Measurements from ENCODE around the gene TIRAP. TPM values are rescaled to one million over a fixed set of nuclear protein-coding genes. Genes with fewer than 3 reads are reported as not detected.
"Not testable (repeated sequence)": the region's sequence is repeated elsewhere in the genome, so short reads cannot be mapped to it uniquely, and the experiment has no call there.

TIRAP gene
- total and polyA plus RNA-seq, 2 experiments from 2014 or later: 4.9 to 6.7 TPM

- Histone ChIP-seq H3K27ac (peak within 1 kb of the TSS; percentile 77), H3K36me3 (no peaks in the 10 kb centered on the region), H3K27me3 (no peaks in the 10 kb centered on the region), H3K4me3 (peak within 1 kb of the TSS; percentile 49), H3K4me1 (ENCODE audit: low read depth) (peaks cover 4% of the 10 kb centered on the region), H3K9me3 (ENCODE audit: low read depth) (no peaks in the 10 kb centered on the region)
- DNase-seq (ENCODE audit: low read depth in 1 of 2, low spot score in 1 of 2): peak; percentile 92 to 95
- TF ChIP-seq, protein P1, sequence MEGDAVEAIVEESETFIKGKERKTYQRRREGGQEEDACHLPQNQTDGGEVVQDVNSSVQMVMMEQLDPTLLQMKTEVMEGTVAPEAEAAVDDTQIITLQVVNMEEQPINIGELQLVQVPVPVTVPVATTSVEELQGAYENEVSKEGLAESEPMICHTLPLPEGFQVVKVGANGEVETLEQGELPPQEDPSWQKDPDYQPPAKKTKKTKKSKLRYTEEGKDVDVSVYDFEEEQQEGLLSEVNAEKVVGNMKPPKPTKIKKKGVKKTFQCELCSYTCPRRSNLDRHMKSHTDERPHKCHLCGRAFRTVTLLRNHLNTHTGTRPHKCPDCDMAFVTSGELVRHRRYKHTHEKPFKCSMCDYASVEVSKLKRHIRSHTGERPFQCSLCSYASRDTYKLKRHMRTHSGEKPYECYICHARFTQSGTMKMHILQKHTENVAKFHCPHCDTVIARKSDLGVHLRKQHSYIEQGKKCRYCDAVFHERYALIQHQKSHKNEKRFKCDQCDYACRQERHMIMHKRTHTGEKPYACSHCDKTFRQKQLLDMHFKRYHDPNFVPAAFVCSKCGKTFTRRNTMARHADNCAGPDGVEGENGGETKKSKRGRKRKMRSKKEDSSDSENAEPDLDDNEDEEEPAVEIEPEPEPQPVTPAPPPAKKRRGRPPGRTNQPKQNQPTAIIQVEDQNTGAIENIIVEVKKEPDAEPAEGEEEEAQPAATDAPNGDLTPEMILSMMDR (IDR thresholded peaks at IDR 0.05; ENCODE audit: low read depth, low read length): no peak
Measured at GRCh38 chr11:126303623-126304456, 20.9 kb downstream of the TIRAP start, which contains the start of gene DCPS. DCPS (plus strand) TSS chr11:126304060; CDS start chr11:126304081, 21 bp downstream.

- Histone ChIP-seq H3K4me1 (ENCODE audit: low read depth) (peaks cover 4% of the 10 kb centered on the region), H3K9me3 (ENCODE audit: low read depth) (no peaks in the 10 kb centered on the region), H3K27me3 (no peaks in the 10 kb centered on the region), H3K4me3 (peak overlapping the region; percentile 49), H3K36me3 (no peaks in the 10 kb centered on the region), H3K27ac (no peak overlapping the region)
- DNase-seq (ENCODE audit: low read depth in 1 of 2, low spot score in 1 of 2): no peak
- TF ChIP-seq, protein P1 (IDR thresholded peaks at IDR 0.05; ENCODE audit: low read depth, low read length): no peak
Measured at GRCh38 chr11:126304457-126305075, 21.7 kb downstream of the TIRAP start.

DNA sequence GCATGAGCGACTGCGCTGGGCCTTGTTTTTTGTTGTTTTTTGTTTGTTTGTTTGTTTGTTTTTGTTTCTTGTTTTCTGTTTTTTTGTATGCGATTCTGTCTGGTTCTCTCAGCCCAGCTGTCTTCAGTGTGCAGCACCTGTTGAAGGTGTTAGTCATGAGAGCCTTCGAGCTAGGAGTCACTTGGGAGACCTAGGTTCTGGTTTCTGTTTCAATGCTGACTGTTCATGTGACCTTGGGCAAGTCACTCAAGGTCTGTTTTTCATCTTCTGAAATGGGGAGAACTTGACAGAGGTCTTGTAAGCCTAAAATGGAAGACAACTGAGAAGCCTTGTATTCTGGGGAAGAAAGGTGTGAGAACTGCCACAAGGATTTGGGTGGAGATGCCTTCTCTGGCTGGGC lies 22.8 kb downstream of the TIRAP start:
- no peak for DNase-seq (ENCODE audit: low read depth in 1 of 2, low spot score in 1 of 2)
- Histone ChIP-seq H3K9me3 (ENCODE audit: low read depth) (no peaks in the 10 kb centered on the region), H3K36me3 (no peaks in the 10 kb centered on the region), H3K4me3 (no peak overlapping the region), H3K4me1 (ENCODE audit: low read depth) (peaks cover 4% of the 10 kb centered on the region), H3K27ac (no peak overlapping the region), H3K27me3 (no peaks in the 10 kb centered on the region)
- TF ChIP-seq, protein P1 (IDR thresholded peaks at IDR 0.05; ENCODE audit: low read depth, low read length): no peak

GRCh38 chr11:126307706-126308105 lies 24.8 kb downstream of the TIRAP start:
- no peak overlapping the region for H3K4me3 ChIP-seq
- DNase-seq (ENCODE audit: low read depth in 1 of 2, low spot score in 1 of 2): peak; percentile 66 to 76
- H3K36me3 ChIP-seq: no peaks in the 10 kb centered on the region
- H3K4me1 ChIP-seq (ENCODE audit: low read depth): peaks cover 4% of the 10 kb centered on the region
- TF ChIP-seq, protein P1 (IDR thresholded peaks at IDR 0.05; ENCODE audit: low read depth, low read length): peak; percentile 64
- H3K27ac ChIP-seq: no peak overlapping the region
- H3K9me3 ChIP-seq (ENCODE audit: low read depth): no peaks in the 10 kb centered on the region
- H3K27me3 ChIP-seq: no peaks in the 10 kb centered on the region

- Histone ChIP-seq H3K9me3 (ENCODE audit: low read depth) (no peaks in the 10 kb centered on the region), H3K4me1 (ENCODE audit: low read depth) (peaks cover 4% of the 10 kb centered on the region), H3K27ac (no peak overlapping the region), H3K4me3 (no peak overlapping the region), H3K27me3 (no peaks in the 10 kb centered on the region), H3K36me3 (no peaks in the 10 kb centered on the region)
- TF ChIP-seq, protein P1 (IDR thresholded peaks at IDR 0.05; ENCODE audit: low read depth, low read length): no peak
- DNase-seq (ENCODE audit: low read depth in 1 of 2, low spot score in 1 of 2): no peak
Measured at GRCh38 chr11:126308271-126308671, 25.4 kb downstream of the TIRAP start.

DNA sequence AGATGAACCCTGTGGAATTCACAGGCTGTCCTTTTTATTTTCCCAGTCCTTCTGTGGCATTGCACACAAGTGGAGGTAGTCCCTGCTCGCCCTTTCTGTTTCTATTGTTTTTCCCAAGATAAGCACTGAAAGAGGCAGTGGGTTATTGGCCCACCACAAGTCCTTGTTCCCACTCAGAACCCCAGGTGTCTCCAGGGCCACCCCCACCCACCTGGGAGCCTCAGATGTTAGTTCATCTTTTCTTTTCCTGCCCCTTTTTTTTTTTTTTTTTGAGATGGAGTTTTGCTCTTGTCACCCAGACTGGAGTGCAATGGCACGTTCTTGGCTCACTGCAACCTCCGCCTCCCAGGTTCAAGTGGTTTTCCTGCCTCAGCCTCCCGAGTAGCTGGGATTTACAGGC lies 25.9 kb downstream of the TIRAP start:
- not testable (repeated sequence) for H3K36me3 ChIP-seq; DNase-seq (ENCODE audit: low read depth in 1 of 2, low spot score in 1 of 2); H3K27me3 ChIP-seq; H3K9me3 ChIP-seq (ENCODE audit: low read depth); H3K4me1 ChIP-seq (ENCODE audit: low read depth); H3K27ac ChIP-seq; H3K4me3 ChIP-seq

All from cardiac muscle cell (in vitro differentiated cells and primary cell).